Breast epithelium (tissue), 4 donors: ENCODE results near the gene MAST4. TPM values are rescaled to one million over a fixed set of nuclear protein-coding genes. Genes with fewer than 3 reads are reported as not detected.

ENCODE experiments used
- DNase-seq, 2 donors: peaks; one replicate each; pipeline ENCODE4 v3.0.0-alpha.2; 2019; ENCODE audit warnings: low spot score in 2 of 2
- H3K27ac ChIP-seq, 2 donors: fragments of 200-600 bp; sonication (generic) in 1 of 2; one replicate each; pipeline ENCODE4 v1.5.1; 2016 to 2019; ENCODE audit warnings: mild to moderate bottlenecking in 1 of 2
- H3K27me3 ChIP-seq, 2 donors: fragments of 200-600 bp; sonication (generic) in 1 of 2; one replicate each; pipeline versions ENCODE4 v1.5.1 to v1.6.0; 2017 to 2019; ENCODE audit warnings: control low read depth in 1 of 2, mild to moderate bottlenecking in 1 of 2
- H3K36me3 ChIP-seq: fragments of 200-600 bp; one replicate; pipeline ENCODE4 v1.5.1; 2019
- H3K4me1 ChIP-seq, 2 donors: fragments of 200-600 bp; sonication (generic); one replicate each; pipeline ENCODE4 v1.5.1; 2016 to 2019; ENCODE audit warnings: control low read depth in 1 of 2
- H3K4me3 ChIP-seq, 3 donors: fragments of 200-600 bp; sonication (generic); 1 replicate in 2 of 3; 2 replicates in 1 of 3; pipeline ENCODE4 v1.5.1; 2016 to 2019; ENCODE audit warnings: mild to moderate bottlenecking in 3 of 3, moderate library complexity in 2 of 3
- H3K9me3 ChIP-seq, 2 donors: fragments of 200-600 bp; sonication (generic) in 1 of 2; one replicate each; pipeline ENCODE4 v1.5.1; 2016 to 2019; ENCODE audit warnings: control low read depth in 1 of 2
- CTCF ChIP-seq, 3 donors: fragments of 450-650 bp; IDR thresholded peaks; one replicate each; pipeline ENCODE4 v1.5.1; 2016 to 2017; ENCODE audit warnings: antibody characterized with exemption in 3 of 3, mild to moderate bottlenecking in 3 of 3, moderate library complexity in 3 of 3
- POLR2A ChIP-seq: fragments of 450-650 bp; IDR thresholded peaks from one replicate; pipeline ENCODE4 v1.6.1; 2016; ENCODE audit warnings: antibody characterized with exemption, mild to moderate bottlenecking, moderate library complexity
- POLR2AphosphoS5 ChIP-seq, 3 donors: sonication (generic); formaldehyde crosslinking; IDR thresholded peaks; one replicate each; pipeline ENCODE4 v1.6.1; 2017; ENCODE audit warnings: antibody characterized with exemption in 3 of 3
- intact Hi-C: fragments of 100-400 bp; cut with DNase I; formaldehyde crosslinking; loops from one replicate; pipeline ENCODE4 v1.15.1; 2023; ENCODE audit warnings: low total_unique reads
- total RNA-seq, 3 donors: library from RNA; depleted of rRNA; stranded (reverse); fragments of >200 nt; gene quantifications; one replicate each; pipeline ENCODE4 v1.1.0, GENCODE V29; 2016

Gene MAST4
- total RNA-seq, 3 donors from 2014 or later, result 28.0 to 61.5 (median 50.1) TPM

- peak overlapping the region; percentile 84 to 90 for H3K27ac ChIP-seq
- no peaks in the 10 kb centered on the region for H3K27me3 ChIP-seq
- H3K4me3 ChIP-seq, result peak overlapping the region in 2 of 3 donors; percentile 23 to 55
- TF ChIP-seq POLR2AphosphoS5 (IDR thresholded peaks at IDR 0.05) (peak in 1 of 3 donors; percentile 50), POLR2A (no peak)
- intact Hi-C loops, result no loop called here
- no peaks in the 10 kb centered on the region for H3K9me3 ChIP-seq
- no peaks in the 10 kb centered on the region for H3K36me3 ChIP-seq
- H3K4me1 ChIP-seq, result no peaks in the 10 kb centered on the region
- DNase-seq, result peak; percentile 73 to 75
Observed at GRCh38 chr5:67215519-67216471, 619.6 kb downstream of the MAST4 start.

- TF ChIP-seq CTCF (IDR thresholded peaks at IDR 0.05) (no peak), POLR2AphosphoS5 (IDR thresholded peaks at IDR 0.05) (no peak), POLR2A (no peak)
- intact Hi-C loops, result no loop called here
- no peak for DNase-seq
- no peak overlapping the region for H3K4me3 ChIP-seq
- no peaks in the 10 kb centered on the region for H3K4me1 ChIP-seq
- no peaks in the 10 kb centered on the region for H3K36me3 ChIP-seq
- H3K9me3 ChIP-seq, result no peaks in the 10 kb centered on the region
- peak overlapping the region; percentile 84 to 90 for H3K27ac ChIP-seq
- H3K27me3 ChIP-seq, result no peaks in the 10 kb centered on the region
Observed at GRCh38 chr5:67216564-67216963, 620.4 kb downstream of the MAST4 start.
